Right lobe of liver (tissue), 6 donors: ENCODE results near the gene NPY. TPM values are rescaled to one million over a fixed set of nuclear protein-coding genes. Genes with fewer than 3 reads are reported as not detected.

Source experiments
- ATAC-seq, 4 donors: fragments of 200-7000 bp; cut with Tn5 transposase; one replicate each; pipeline ENCODE4 v1.9.1; 2020; ENCODE audit warnings: mild to moderate bottlenecking in 4 of 4, moderate library complexity in 4 of 4
- DNase-seq, 3 donors: peaks; one replicate each; pipeline ENCODE4 v3.0.0-alpha.2; 2020
- H3K27ac ChIP-seq, 3 donors: fragments of 200-600 bp; one replicate each; pipeline ENCODE4 v1.8.0; 2022
- H3K27me3 ChIP-seq, 2 donors: fragments of 200-600 bp; one replicate each; pipeline ENCODE4 v1.8.0; 2022
- H3K36me3 ChIP-seq, 4 donors: fragments of 200-600 bp; sonication (generic) in 1 of 4; one replicate each; pipeline versions ENCODE4 v1.5.1 to v1.8.0; 2017 to 2022; ENCODE audit warnings: control low read depth in 1 of 4
- H3K4me1 ChIP-seq, 4 donors: fragments of 200-600 bp; sonication (generic) in 1 of 4; one replicate each; pipeline versions ENCODE4 v1.5.1 to v1.8.0; 2017 to 2022; ENCODE audit warnings: control low read depth in 1 of 4
- H3K4me3 ChIP-seq, 3 donors: fragments of 200-600 bp; one replicate each; pipeline ENCODE4 v1.8.0; 2022
- H3K9me3 ChIP-seq, 4 donors: fragments of 200-600 bp; sonication (generic) in 1 of 4; one replicate each; pipeline versions ENCODE4 v1.5.1 to v1.8.0; 2017 to 2022; ENCODE audit warnings: control low read depth in 1 of 4
- POLR2A ChIP-seq: fragments of 450-650 bp; IDR thresholded peaks from one replicate; pipeline ENCODE4 v1.6.1; 2017; ENCODE audit warnings: antibody characterized with exemption, mild to moderate bottlenecking
- WGBS: methylation state at CpG from one replicate; pipeline ENCODE4 v1.1.6; 2018; ENCODE audit warnings: low coverage, low lambda C conversion rate; ENCODE audit not compliant: insufficient coverage; ENCODE audit errors: missing lambda C conversion rate; 5-methylcytosine and 5-hydroxymethylcytosine counted together
- intact Hi-C, 2 donors: fragments of 100-400 bp; cut with DNase I; formaldehyde crosslinking; loops; one replicate each; pipeline versions ENCODE4 v1.11.2 to v1.14.1; 2022
- total RNA-seq, 6 experiments: library from RNA; depleted of rRNA in 2 of 6; stranded (reverse); fragments of >200 nt in 2 of 6; fragmentation: NEBNext Ultra II Directional in 3 of 6; extraction: Animal tissue kit (Norgen Biotek cat#: 25700) in 3 of 6; gene quantifications; one replicate each; pipeline versions ENCODE4 v1.1.0 to v1.2.4, GENCODE V29; 2016 to 2023
- TF ChIP-seq, protein P1 (sequence below), 4 donors: fragments of 200-600 bp in 3 of 4; fragments of 450-650 bp in 1 of 4; IDR thresholded peaks; one replicate each; pipeline versions ENCODE4 v1.5.1 to v1.8.0; 2016 to 2022; ENCODE audit warnings: antibody characterized with exemption in 4 of 4, mild to moderate bottlenecking in 2 of 4
- donor health status: DM: no; HTN: yes; CAD: no.
- donor health status: DM: no; HTN: no; CAD: no.
- donor health status: DM: no; HTN: no; CAD: no.
- donor health status: DM: no; HTN: yes; CAD: no.
- donor health status: DM: no; HTN: yes; CAD: no.

NPY gene
- total RNA-seq, 6 experiments from 2014 or later, result not detected

DNA sequence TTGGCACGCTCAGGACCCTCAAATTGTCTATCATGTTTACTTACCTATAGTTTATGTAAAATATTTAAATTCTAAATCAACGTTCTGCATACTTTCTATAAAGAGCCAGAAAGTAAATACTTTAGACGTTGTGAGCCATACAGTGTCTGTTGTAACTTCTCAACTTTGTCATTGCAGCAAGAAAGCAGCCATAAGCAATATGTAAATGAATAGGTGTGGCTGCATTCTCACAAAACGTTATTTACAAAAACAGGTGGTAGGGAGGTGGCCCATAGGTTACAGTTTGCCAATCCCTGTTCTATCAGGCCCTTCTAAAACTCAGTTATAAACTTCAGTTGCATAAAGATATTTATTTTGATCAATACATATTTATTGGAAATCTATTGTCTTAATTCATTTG is 12.1 kb upstream of the NPY start:
- ATAC-seq (no peak), DNase-seq (no peak)
- 25% methylated on average over 4 of the region's 4 CpGs for WGBS
- TF ChIP-seq POLR2A, result no peak
- TF ChIP-seq, protein P1, sequence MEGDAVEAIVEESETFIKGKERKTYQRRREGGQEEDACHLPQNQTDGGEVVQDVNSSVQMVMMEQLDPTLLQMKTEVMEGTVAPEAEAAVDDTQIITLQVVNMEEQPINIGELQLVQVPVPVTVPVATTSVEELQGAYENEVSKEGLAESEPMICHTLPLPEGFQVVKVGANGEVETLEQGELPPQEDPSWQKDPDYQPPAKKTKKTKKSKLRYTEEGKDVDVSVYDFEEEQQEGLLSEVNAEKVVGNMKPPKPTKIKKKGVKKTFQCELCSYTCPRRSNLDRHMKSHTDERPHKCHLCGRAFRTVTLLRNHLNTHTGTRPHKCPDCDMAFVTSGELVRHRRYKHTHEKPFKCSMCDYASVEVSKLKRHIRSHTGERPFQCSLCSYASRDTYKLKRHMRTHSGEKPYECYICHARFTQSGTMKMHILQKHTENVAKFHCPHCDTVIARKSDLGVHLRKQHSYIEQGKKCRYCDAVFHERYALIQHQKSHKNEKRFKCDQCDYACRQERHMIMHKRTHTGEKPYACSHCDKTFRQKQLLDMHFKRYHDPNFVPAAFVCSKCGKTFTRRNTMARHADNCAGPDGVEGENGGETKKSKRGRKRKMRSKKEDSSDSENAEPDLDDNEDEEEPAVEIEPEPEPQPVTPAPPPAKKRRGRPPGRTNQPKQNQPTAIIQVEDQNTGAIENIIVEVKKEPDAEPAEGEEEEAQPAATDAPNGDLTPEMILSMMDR (IDR thresholded peaks at IDR 0.05), result no peak
- Histone ChIP-seq H3K9me3 (no peaks in the 10 kb centered on the region), H3K4me1 (no peaks in the 10 kb centered on the region), H3K27ac (no peak overlapping the region), H3K4me3 (no peak overlapping the region), H3K36me3 (no peaks in the 10 kb centered on the region), H3K27me3 (no peaks in the 10 kb centered on the region)
- intact Hi-C loops, result no loop called here

DNA sequence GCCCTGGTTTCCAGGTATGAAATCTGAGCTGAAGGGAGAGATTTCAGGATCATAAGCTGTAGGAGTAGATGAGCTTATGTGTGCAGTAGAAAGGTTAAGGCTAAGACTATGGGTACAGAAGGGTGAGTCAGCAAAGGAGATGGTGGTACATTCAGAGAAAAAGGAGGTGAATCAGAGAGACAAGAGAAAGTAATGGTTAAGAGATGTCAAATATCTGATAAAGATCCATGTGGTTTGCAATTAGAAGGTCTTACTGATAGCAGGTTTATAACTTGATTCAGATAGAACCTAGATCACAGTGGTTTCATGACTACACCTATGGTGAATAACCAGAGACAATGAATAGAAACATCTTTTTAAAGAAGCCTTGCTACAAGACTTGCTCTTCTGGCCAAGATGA is 4.5 kb upstream of the NPY start:
- Histone ChIP-seq H3K27ac (no peak overlapping the region), H3K9me3 (no peaks in the 10 kb centered on the region), H3K36me3 (no peaks in the 10 kb centered on the region), H3K4me1 (peaks cover 0 to under 1% (median 0%) of the 10 kb centered on the region in 4 donors), H3K27me3 (peaks cover 4 to 8% of the 10 kb centered on the region in 2 donors), H3K4me3 (no peak overlapping the region)
- intact Hi-C loops, result no loop called here
- no peak for TF ChIP-seq POLR2A
- TF ChIP-seq, protein P1 (IDR thresholded peaks at IDR 0.05), result no peak
- ATAC-seq, result no peak
- no peak for DNase-seq

DNA sequence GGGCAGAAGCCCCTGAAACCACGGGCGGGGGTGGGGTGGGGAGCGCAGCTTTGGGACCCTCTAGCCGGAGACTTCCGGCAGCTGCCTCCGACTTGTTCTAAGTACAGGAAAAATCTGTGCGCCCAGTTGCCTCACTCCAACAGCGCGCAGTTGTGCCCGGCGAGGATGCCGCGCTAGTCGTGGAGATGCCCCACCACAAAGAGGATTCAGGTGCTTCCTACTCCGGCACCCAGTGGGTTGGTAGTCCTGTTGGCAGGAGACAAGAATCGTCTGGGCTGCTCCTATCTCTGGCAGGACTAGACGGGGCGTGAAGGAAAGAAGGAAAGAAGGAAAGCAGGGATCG is 465 bp upstream of the NPY start:
- Histone ChIP-seq H3K27me3 (peaks cover 4 to 8% of the 10 kb centered on the region in 2 donors), H3K4me1 (peaks cover 0 to 4% (median 0%) of the 10 kb centered on the region in 4 donors), H3K4me3 (no peak overlapping the region), H3K27ac (no peak overlapping the region), H3K9me3 (no peaks in the 10 kb centered on the region), H3K36me3 (no peaks in the 10 kb centered on the region)
- intact Hi-C loops, result no loop called here
- ATAC-seq, result no peak
- no peak for TF ChIP-seq POLR2A
- TF ChIP-seq, protein P1 (IDR thresholded peaks at IDR 0.05), result no peak
- WGBS, result 11% methylated on average over 9 of the region's 19 CpGs
- DNase-seq, result no peak

DNA sequence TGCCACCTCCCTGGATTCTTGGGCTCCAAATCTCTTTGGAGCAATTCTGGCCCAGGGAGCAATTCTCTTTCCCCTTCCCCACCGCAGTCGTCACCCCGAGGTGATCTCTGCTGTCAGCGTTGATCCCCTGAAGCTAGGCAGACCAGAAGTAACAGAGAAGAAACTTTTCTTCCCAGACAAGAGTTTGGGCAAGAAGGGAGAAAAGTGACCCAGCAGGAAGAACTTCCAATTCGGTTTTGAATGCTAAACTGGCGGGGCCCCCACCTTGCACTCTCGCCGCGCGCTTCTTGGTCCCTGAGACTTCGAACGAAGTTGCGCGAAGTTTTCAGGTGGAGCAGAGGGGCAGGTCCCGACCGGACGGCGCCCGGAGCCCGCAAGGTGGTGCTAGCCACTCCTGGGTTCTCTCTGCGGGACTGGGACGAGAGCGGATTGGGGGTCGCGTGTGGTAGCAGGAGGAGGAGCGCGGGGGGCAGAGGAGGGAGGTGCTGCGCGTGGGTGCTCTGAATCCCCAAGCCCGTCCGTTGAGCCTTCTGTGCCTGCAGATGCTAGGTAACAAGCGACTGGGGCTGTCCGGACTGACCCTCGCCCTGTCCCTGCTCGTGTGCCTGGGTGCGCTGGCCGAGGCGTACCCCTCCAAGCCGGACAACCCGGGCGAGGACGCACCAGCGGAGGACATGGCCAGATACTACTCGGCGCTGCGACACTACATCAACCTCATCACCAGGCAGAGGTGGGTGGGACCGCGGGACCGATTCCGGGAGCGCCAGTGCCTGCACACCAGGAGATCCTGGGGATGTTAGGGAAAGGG is 913 bp downstream of the NPY start:
- intact Hi-C loops, result no loop called here
- ATAC-seq, result peak in 3 of 4 donors; percentile 12 to 47 (median 29)
- DNase-seq, result no peak
- TF ChIP-seq, protein P1 (IDR thresholded peaks at IDR 0.05), result no peak
- no peak for TF ChIP-seq POLR2A
- 4% methylated on average over 26 of the region's 51 CpGs for WGBS
- no peaks in the 10 kb centered on the region for H3K36me3 ChIP-seq
- H3K4me1 ChIP-seq, result peaks cover 0 to 4% (median 0%) of the 10 kb centered on the region in 4 donors
- H3K9me3 ChIP-seq, result no peaks in the 10 kb centered on the region
- peaks cover 4 to 8% of the 10 kb centered on the region in 2 donors for H3K27me3 ChIP-seq
- H3K4me3 ChIP-seq, result no peak overlapping the region
- no peak overlapping the region for H3K27ac ChIP-seq
